Neuronal stem cell (in vitro differentiated cells): Measurements from ENCODE around the gene GSG1L2.

Experiments used
- DNase-seq: peaks from one replicate; pipeline ENCODE4 v3.0.0-alpha.2; 2013; ENCODE audit warnings: low spot score
- H2AFZ ChIP-seq: one replicate; pipeline ENCODE4 v1.6.1; 2013; ENCODE audit warnings: mild to moderate bottlenecking, low read length, inconsistent platforms
- H2AK5ac ChIP-seq: 2 replicates; pipeline ENCODE4 v1.6.1; 2013; ENCODE audit warnings: low read depth, mild to moderate bottlenecking, inconsistent platforms, low read length, moderate library complexity, mixed read lengths
- H2BK120ac ChIP-seq: 2 replicates; pipeline ENCODE4 v1.6.1; 2013; ENCODE audit warnings: low read depth, mild to moderate bottlenecking, inconsistent platforms, low read length, moderate library complexity, mixed read lengths
- H2BK12ac ChIP-seq: one replicate; pipeline ENCODE4 v1.6.1; 2013; ENCODE audit warnings: low read length, inconsistent platforms
- H2BK15ac ChIP-seq: 2 replicates; pipeline ENCODE4 v1.6.1; 2013; ENCODE audit warnings: mild to moderate bottlenecking, low read length, inconsistent platforms, mixed read lengths
- H2BK5ac ChIP-seq: one replicate; pipeline ENCODE4 v1.6.1; 2013; ENCODE audit warnings: inconsistent platforms, mild to moderate bottlenecking, low read length, moderate library complexity
- H3K14ac ChIP-seq: one replicate; pipeline ENCODE4 v1.6.1; 2013; ENCODE audit warnings: low read length, inconsistent platforms
- H3K18ac ChIP-seq: 2 replicates; pipeline ENCODE4 v1.6.1; 2013; ENCODE audit warnings: low read length, inconsistent platforms
- H3K23ac ChIP-seq: 2 replicates; pipeline ENCODE4 v1.6.1; 2013; ENCODE audit warnings: low read depth, mild to moderate bottlenecking, mixed read lengths, low read length, inconsistent platforms; ENCODE audit not compliant: poor library complexity
- H3K27ac ChIP-seq: replicated peaks from 3 replicates; pipeline ENCODE4 v1.5.1; 2013; ENCODE audit warnings: low read length, inconsistent platforms
- H3K27me3 ChIP-seq, 3 experiments: 2 replicates each; pipeline ENCODE4 v1.6.1; 2013; ENCODE audit warnings: low read length in 3 of 3, mild to moderate bottlenecking in 2 of 3, inconsistent platforms in 1 of 3, low read depth in 1 of 3, mixed read lengths in 1 of 3, moderate library complexity in 1 of 3; ENCODE audit not compliant: control insufficient read depth in 3 of 3, insufficient read depth in 3 of 3
- H3K36me3 ChIP-seq, 2 donors: replicated peaks in 1 of 2; 2 replicates each; pipeline ENCODE4 v1.6.1; 2013; ENCODE audit warnings: low read length in 2 of 2; ENCODE audit not compliant: control insufficient read depth in 2 of 2, insufficient read depth in 2 of 2
- H3K4ac ChIP-seq: 2 replicates; pipeline ENCODE4 v1.6.1; 2013; ENCODE audit warnings: inconsistent platforms, mild to moderate bottlenecking, low read length, moderate library complexity
- H3K4me1 ChIP-seq, 2 donors: 1 replicate in 1 of 2; 2 replicates in 1 of 2; pipeline ENCODE4 v1.6.1; 2013; ENCODE audit warnings: low read length in 2 of 2, low read depth in 1 of 2; ENCODE audit not compliant: control insufficient read depth in 2 of 2, insufficient read depth in 1 of 2
- H3K4me2 ChIP-seq: one replicate; pipeline ENCODE4 v1.6.1; 2013; ENCODE audit warnings: mild to moderate bottlenecking, low read length, inconsistent platforms; ENCODE audit not compliant: insufficient read depth, poor library complexity, severe bottlenecking
- H3K4me3 ChIP-seq, 2 donors: 2 replicates each; pipeline ENCODE4 v1.5.1; 2013; ENCODE audit warnings: low read length in 2 of 2, mild to moderate bottlenecking in 2 of 2, inconsistent platforms in 1 of 2, moderate library complexity in 1 of 2
- H3K79me1 ChIP-seq: one replicate; pipeline ENCODE4 v1.6.1; 2013; ENCODE audit warnings: low read depth, mild to moderate bottlenecking, inconsistent platforms, low read length, moderate library complexity
- H3K9ac ChIP-seq: one replicate; pipeline ENCODE4 v1.6.1; 2013; ENCODE audit warnings: mild to moderate bottlenecking, low read depth, low read length, inconsistent platforms; ENCODE audit not compliant: poor library complexity
- H3K9me3 ChIP-seq, 2 donors: replicated peaks in 1 of 2; 2 replicates each; pipeline versions ENCODE3 to v1.6.1; 2013; ENCODE audit warnings: low read length in 2 of 2, mild to moderate bottlenecking in 2 of 2, inconsistent platforms in 1 of 2, low read depth in 1 of 2, mixed read lengths in 1 of 2, moderate library complexity in 1 of 2; ENCODE audit not compliant: control insufficient read depth in 2 of 2, insufficient read depth in 1 of 2
- H4K8ac ChIP-seq: one replicate; pipeline ENCODE4 v1.6.1; 2013; ENCODE audit warnings: low read depth, mild to moderate bottlenecking, inconsistent platforms, low read length, moderate library complexity
- H4K91ac ChIP-seq: one replicate; pipeline ENCODE4 v1.6.1; 2013; ENCODE audit warnings: low read length, low read depth, mild to moderate bottlenecking, inconsistent platforms; ENCODE audit not compliant: poor library complexity
- WGBS, 2 donors: extraction: QIAGEN DNeasy Blood & Tissue Kit; methylation state at CpG; one replicate each; pipeline ENCODE4 v1.1.7; 2013; ENCODE audit warnings: missing lambda C conversion rate in 2 of 2, mixed read lengths in 1 of 2; ENCODE audit not compliant: insufficient read length in 2 of 2, insufficient replicate concordance in 1 of 2; ENCODE audit errors: extremely low coverage in 2 of 2; 5-methylcytosine and 5-hydroxymethylcytosine counted together

GSG1L2 gene

GRCh38 chr17:9843152-9844010 lies 21.5 kb upstream of the GSG1L2 start:
- H4K91ac ChIP-seq = no peak overlapping the region
- no peaks in the 10 kb centered on the region for H3K4me1 ChIP-seq
- no peak overlapping the region for H3K18ac ChIP-seq
- H3K79me1 ChIP-seq = no peaks in the 10 kb centered on the region
- no peak overlapping the region for H2BK120ac ChIP-seq
- peak overlapping the region; percentile 11 for H3K14ac ChIP-seq
- H4K8ac ChIP-seq = no peak overlapping the region
- no peak overlapping the region for H3K27ac ChIP-seq
- H2AFZ ChIP-seq = no peak overlapping the region
- no peaks in the 10 kb centered on the region for H3K27me3 ChIP-seq
- no peak for DNase-seq
- H3K4me2 ChIP-seq = no peak overlapping the region
- no peak overlapping the region for H2BK12ac ChIP-seq
- H3K4me3 ChIP-seq = no peak overlapping the region
- no peak overlapping the region for H3K9ac ChIP-seq
- no CpG with 5 or more reads among the region's 14 CpGs for WGBS, 2 donors
- no peak overlapping the region for H3K4ac ChIP-seq
- H2BK15ac ChIP-seq = no peak overlapping the region
- H3K36me3 ChIP-seq = no peaks in the 10 kb centered on the region
- no peak overlapping the region for H3K23ac ChIP-seq
- no peaks in the 10 kb centered on the region for H3K9me3 ChIP-seq
- no peak overlapping the region for H2BK5ac ChIP-seq
- no peak overlapping the region for H2AK5ac ChIP-seq

- H3K4me1 ChIP-seq = no peaks in the 10 kb centered on the region
- H3K79me1 ChIP-seq = no peaks in the 10 kb centered on the region
- no peak overlapping the region for H3K4ac ChIP-seq
- no peak overlapping the region for H3K9ac ChIP-seq
- no peak overlapping the region for H3K14ac ChIP-seq
- no peak overlapping the region for H3K27ac ChIP-seq
- H3K4me2 ChIP-seq = no peak overlapping the region
- H2BK120ac ChIP-seq = no peak overlapping the region
- H2BK12ac ChIP-seq = no peak overlapping the region
- no CpG with 5 or more reads among the region's 14 CpGs for WGBS, 2 donors
- no peak overlapping the region for H2BK5ac ChIP-seq
- H4K91ac ChIP-seq = no peak overlapping the region
- H3K9me3 ChIP-seq = no peaks in the 10 kb centered on the region
- H2BK15ac ChIP-seq = no peak overlapping the region
- H4K8ac ChIP-seq = no peak overlapping the region
- H2AFZ ChIP-seq = no peak overlapping the region
- H2AK5ac ChIP-seq = no peak overlapping the region
- H3K23ac ChIP-seq = no peak overlapping the region
- no peaks in the 10 kb centered on the region for H3K36me3 ChIP-seq
- DNase-seq = no peak
- no peaks in the 10 kb centered on the region for H3K27me3 ChIP-seq
- H3K4me3 ChIP-seq = no peak overlapping the region
- peak overlapping the region; percentile 12 for H3K18ac ChIP-seq
Observed at GRCh38 chr17:9842057-9842758, 20.3 kb upstream of the GSG1L2 start.

DNA sequence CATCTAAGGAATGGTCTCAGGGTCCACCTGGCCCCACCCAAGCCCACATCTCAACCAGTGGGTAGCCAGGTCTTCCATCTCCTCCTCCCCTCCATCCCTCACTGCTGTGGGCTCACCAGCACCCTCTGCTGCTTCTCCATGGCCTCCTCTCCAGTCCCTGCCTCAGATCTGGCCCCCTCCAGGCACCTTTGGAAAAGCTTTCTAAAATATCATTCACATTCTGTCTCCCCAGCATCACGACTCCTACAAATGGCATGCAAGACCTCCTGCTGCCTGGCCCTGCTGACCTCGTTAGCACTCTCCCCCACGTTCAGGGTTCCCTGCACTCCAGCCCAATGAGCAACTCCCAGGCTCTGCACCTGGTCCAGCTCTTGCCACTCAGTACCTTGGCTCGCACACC lies 17.6 kb upstream of the GSG1L2 start:
- Histone ChIP-seq H3K9me3 (no peaks in the 10 kb centered on the region), H2BK120ac (no peak overlapping the region), H3K27me3 (no peaks in the 10 kb centered on the region), H3K4ac (no peak overlapping the region), H4K8ac (no peak overlapping the region), H3K4me2 (no peak overlapping the region), H3K4me3 (no peak overlapping the region), H3K18ac (no peak overlapping the region), H3K9ac (no peak overlapping the region), H3K14ac (no peak overlapping the region), H2AFZ (no peak overlapping the region), H4K91ac (no peak overlapping the region), H3K4me1 (no peaks in the 10 kb centered on the region), H3K23ac (no peak overlapping the region), H2AK5ac (no peak overlapping the region), H3K36me3 (no peaks in the 10 kb centered on the region), H2BK15ac (no peak overlapping the region), H2BK5ac (no peak overlapping the region), H3K27ac (no peak overlapping the region), H3K79me1 (no peaks in the 10 kb centered on the region), H2BK12ac (no peak overlapping the region)
- no CpG with 5 or more reads among the region's 4 CpGs for WGBS, 2 donors
- DNase-seq = no peak
